ENCODE data around the gene SETBP1.
A peak's percentile ranks its signal among the peaks of the same experiment; 100 is the strongest.

Gene SETBP1

DNA sequence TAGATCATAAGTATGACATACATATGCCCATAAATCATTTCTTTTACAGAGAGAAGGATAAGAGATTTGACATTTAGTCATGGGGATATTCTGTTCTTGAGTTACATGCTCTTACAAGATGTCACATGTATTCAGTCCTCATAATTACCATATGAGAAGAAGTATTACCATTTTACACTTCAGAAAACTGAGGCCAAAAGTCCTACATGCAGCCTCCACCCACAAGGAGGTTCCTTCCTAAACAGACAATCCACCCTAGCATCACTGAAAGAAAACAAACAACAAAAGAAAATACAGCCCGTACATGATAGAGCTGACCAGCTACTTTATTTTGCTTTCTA lies 335.1 kb downstream of the SETBP1 start:
- no peak overlapping the region for H3K4me3 ChIP-seq (ENCODE audit: low read depth, low read length)
- no peak for TF ChIP-seq CTCF (IDR thresholded peaks at IDR 0.05; ENCODE audit: insufficient read depth, low read depth, low read length, missing control alignments)
- no peak for DNase-seq (ENCODE audit: low read depth)

- TF ChIP-seq CTCF (IDR thresholded peaks at IDR 0.05; ENCODE audit: insufficient read depth, low read depth, low read length, missing control alignments) = no peak
- DNase-seq (ENCODE audit: low read depth) = no peak
- no peak overlapping the region for H3K4me3 ChIP-seq (ENCODE audit: low read depth, low read length)
Measured at GRCh38 chr18:45019469-45019868, 338.8 kb downstream of the SETBP1 start.

DNA sequence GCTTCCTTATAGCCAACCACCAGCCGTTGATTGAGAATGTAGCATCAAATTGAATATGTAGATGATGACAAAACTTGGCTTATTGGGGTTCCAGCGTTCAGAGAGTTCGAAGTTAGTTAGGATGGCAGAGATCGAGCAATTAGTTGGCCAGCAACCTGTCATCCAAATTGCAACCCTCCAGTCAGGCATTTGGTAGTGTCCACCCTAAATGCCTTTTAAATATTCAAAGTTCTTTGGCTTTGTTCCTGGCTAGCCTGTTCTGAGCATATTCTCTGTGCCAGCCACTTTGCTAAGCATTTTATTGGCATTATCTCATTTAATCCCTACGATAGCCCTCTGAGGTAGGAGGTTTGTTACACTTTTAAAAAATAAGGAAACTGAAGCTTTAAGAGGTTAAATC lies 342.8 kb downstream of the SETBP1 start:
- DNase-seq (ENCODE audit: low read depth) = no peak
- TF ChIP-seq CTCF (IDR thresholded peaks at IDR 0.05; ENCODE audit: insufficient read depth, low read depth, low read length, missing control alignments) = no peak
- no peak overlapping the region for H3K4me3 ChIP-seq (ENCODE audit: low read depth, low read length)

GRCh38 chr18:45024357-45025088 lies 343.8 kb downstream of the SETBP1 start:
- peak; percentile 3 for DNase-seq (ENCODE audit: low read depth)
- H3K4me3 ChIP-seq (ENCODE audit: low read depth, low read length) = no peak overlapping the region
- TF ChIP-seq CTCF (IDR thresholded peaks at IDR 0.05; ENCODE audit: insufficient read depth, low read depth, low read length, missing control alignments) = no peak

GRCh38 chr18:45025089-45025450 lies 344.4 kb downstream of the SETBP1 start:
- no peak overlapping the region for H3K4me3 ChIP-seq (ENCODE audit: low read depth, low read length)
- no peak for DNase-seq (ENCODE audit: low read depth)
- no peak for TF ChIP-seq CTCF (IDR thresholded peaks at IDR 0.05; ENCODE audit: insufficient read depth, low read depth, low read length, missing control alignments)

DNA sequence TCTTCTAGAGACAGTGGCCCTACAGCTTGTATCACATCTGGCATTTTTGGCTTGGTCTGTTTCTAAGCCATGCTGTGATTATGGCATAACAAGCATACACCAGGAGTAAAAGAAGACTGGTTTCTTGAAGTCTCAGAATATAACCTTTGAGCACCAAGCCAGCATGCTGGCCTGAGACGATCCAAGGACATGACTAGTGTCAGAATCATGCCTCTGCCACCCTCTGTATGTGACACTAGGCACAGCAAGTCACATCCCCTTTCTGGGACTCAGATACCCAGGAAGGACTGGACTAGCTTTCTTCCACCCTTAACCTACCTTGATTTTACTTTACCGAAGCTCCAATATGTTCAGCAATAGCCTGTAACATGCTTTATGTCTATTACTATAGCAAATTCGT lies 345.5 kb downstream of the SETBP1 start:
- peak; percentile 9 for DNase-seq (ENCODE audit: low read depth)
- peak; percentile 14 for TF ChIP-seq CTCF (IDR thresholded peaks at IDR 0.05; ENCODE audit: insufficient read depth, low read depth, low read length, missing control alignments)
- H3K4me3 ChIP-seq (ENCODE audit: low read depth, low read length) = no peak overlapping the region

DNA sequence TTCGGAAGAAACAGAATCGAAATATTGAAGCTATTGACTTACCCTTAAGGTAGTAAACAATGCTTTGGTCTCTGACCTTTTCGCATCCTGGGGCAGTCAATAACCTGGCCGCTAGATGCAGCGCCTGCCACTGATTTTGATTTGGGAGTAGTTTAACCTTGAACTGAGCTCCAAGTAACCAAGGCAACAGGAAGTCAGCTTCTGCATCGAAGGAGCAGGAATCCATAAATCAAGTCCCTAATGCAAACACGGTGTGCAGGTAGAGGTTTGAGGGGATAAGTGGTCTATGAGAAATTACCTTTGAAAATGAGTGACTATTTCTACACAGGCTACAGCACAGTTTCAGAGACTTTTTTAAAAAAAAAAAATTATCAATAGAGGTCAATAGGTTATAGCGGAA lies 353.5 kb downstream of the SETBP1 start:
- DNase-seq (ENCODE audit: low read depth) = no peak
- no peak overlapping the region for H3K4me3 ChIP-seq (ENCODE audit: low read depth, low read length)
- TF ChIP-seq CTCF (IDR thresholded peaks at IDR 0.05; ENCODE audit: insufficient read depth, low read depth, low read length, missing control alignments) = no peak
